Midbrain (tissue), 1 donor: ENCODE results near the gene STAG1.
"Not testable (repeated sequence)": the region's sequence is repeated elsewhere in the genome, so short reads cannot be mapped to it uniquely, and the experiment has no call there.

Experiments
- DNase-seq: peaks from one replicate; lab custom pipeline; 2025; lab: John Stamatoyannopoulos, UW

Gene STAG1

DNA sequence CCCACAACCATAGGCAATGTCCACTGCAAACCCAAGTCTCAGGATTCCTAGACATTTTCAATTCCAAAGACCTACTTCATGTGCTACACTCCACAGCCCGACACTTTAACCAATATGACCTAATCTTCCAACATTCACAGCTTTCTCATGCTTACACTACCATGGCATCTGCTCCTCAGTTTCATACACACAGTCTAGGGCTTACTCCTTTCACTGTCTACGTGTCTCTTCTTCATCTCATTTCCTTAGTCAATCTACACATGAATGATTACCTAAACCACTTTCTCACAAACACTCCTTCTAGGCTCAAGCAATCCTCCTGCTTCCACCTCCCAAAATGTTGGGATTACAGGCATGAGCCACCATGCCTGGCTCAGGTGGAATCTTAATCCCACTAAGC lies 106.3 kb downstream of the STAG1 start:
- DNase-seq, result no peak

GRCh38 chr3:136644212-136644611 lies 108.0 kb downstream of the STAG1 start:
- no peak for DNase-seq

DNA sequence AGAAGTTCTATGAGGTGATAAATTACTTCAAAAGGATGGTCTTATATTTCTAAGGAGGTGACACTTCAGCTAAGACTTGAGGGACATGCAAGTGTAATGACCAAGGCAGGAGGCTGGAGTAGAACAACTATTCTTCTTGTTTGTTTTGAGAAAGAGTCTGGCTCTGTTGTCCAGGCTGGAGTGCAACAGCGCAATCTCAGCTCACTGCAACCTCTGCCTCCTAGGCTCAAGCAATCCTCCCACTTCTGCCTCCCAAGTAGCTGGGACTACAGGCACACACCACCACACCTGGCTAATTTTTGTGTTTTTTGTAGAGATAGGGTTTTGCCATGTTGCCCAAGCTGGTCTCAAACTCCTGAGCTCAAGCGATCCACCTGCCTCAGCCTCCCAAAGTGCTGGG lies 108.8 kb downstream of the STAG1 start:
- not testable (repeated sequence) for DNase-seq

DNA sequence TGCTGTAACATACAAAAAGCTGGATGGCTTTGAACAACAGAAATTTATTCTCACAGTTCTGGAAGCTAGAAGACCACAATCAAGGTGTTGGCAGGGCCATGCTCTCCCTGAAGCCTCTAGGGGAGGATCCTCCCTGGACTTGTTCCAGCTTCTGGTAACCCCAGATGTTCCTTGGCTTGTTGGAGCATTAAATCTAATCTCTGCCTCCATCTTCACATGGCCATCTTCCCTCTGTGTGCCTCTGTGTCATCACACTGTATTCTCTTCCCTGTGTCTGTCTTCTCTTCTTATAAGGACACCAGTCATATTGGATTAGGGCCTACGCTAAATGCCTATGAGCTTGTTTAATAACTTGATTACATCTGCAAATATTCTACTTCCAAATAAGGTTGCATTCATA lies 109.5 kb downstream of the STAG1 start:
- DNase-seq, result no peak

DNA sequence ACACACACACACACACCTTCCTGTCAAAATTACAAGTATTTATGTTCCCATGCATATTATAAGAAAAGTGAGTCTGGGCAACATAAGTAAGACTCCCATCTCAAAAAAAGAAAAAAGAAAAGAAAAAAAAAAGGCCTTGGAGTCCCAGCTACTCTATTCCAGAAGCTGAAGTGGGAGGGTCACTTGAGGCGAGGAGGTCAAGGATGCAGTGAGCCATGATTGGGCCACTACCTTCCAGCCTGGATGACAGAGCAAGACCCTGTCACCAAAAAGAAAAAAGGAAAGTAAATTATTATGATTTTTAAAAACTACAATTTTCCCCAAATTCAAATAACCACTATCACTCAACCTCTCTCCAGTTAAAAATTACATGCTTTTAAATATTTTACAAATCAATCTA lies 113.1 kb downstream of the STAG1 start:
- no peak for DNase-seq

DNA sequence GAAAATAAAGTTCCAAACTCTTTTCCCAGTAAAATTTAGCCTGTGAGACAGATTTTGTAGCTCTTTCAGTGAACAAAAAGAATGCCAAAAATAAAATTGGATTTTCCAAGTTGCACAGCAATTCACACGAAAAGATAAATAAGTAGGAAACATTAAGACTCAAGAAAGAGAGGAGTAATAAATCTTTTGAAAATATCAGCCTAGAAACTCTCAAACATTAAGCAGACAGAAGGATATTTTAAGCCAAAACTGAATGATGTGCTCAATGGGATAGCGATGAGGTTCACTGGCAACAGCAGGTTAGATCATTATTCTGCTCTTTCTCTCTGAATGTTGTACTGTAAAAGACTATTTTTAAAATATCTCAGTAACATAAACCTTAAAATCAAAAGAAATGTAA lies 115.0 kb downstream of the STAG1 start:
- DNase-seq, result no peak

- no peak for DNase-seq
Observed at GRCh38 chr3:136634821-136635220, 117.4 kb downstream of the STAG1 start.

GRCh38 chr3:136632625-136633081 lies 119.5 kb downstream of the STAG1 start:
- DNase-seq, result no peak

DNA sequence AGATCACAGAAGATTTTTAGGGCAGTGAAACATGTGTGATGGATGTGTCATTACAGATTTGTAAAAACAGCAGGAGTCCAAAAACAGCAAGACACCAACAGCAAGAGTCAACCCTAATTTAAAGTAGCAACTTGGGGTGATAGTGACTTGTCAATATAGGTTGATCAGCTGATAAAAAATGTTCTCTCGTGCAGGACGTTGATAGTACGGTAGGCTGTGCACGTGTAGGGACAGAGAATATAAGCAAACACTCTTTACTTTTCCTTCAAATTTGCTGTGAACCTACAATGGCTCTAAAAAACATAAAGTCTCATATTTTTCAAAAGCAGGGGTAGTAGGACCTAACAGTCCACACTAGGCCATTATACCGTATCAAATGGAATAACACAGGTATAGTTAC lies 120.8 kb downstream of the STAG1 start:
- no peak for DNase-seq

GRCh38 chr3:136630915-136631314 lies 121.3 kb downstream of the STAG1 start:
- no peak for DNase-seq

- no peak for DNase-seq
Observed at GRCh38 chr3:136626493-136626892, 125.7 kb downstream of the STAG1 start.

GRCh38 chr3:136624894-136625815 lies 127.0 kb downstream of the STAG1 start:
- DNase-seq, result no peak

DNA sequence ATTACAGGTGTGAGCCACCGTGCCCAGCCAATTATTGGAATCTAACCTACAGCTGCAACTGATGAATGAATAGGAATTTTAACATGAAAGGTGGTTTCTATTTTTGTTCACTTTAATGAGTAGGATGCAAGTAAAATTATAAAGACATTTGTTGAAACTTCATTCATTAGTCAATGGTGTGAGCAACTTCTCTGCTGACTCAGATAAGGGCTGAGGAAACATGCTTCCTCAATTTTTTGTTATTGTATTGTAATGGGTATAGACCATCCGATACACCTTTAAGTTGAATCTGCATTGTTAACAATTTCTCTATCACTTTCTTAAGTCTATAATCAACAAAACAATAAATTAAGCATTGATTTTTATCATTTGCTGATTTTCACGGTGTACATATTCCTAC lies 127.8 kb downstream of the STAG1 start:
- DNase-seq, result no peak

DNA sequence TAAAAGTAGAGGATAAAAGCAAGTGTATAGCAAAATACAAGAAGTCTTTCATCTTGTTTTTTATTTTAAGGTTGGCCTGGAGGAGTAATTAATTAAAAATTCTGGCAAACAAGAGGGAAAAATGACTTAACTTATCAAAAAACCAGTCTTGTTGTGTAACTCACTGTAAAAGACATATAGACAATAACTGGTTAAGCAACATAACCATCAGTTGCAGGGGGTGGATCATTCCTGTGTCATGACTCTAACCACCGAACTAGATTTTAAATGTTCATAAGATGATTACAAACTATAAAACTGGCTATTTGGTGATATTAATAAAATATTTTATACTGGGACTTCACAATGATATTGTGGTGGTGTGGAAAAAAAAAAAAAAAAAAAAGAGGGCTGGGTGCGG lies 130.6 kb downstream of the STAG1 start:
- DNase-seq, result no peak

GRCh38 chr3:136620436-136620835 lies 131.7 kb downstream of the STAG1 start:
- no peak for DNase-seq

DNA sequence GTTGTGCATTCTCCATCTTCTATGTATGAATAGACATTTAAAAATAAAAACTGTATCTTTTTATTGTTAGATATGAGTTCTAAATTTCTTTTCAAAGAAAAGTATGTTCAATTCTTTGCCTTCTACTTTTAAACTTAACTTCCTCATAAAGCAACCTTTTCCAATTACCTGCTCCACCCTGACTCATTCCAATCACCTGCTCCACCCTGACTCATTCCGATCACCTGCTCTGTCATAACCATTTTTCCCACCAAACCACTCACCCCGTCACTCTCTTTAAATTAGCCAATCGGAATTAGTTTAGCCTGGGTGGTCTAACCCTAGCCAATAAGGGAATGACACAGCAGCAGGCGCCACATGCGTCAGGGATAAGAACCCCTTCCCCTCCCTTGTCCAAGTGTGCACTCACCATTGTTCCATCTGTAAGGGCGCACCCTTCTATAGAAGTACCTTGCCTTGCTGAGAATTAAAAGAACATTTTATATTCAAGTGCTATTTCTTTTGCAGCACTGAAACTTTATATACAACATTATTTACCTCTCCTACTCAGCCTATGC lies 134.1 kb downstream of the STAG1 start:
- not testable (repeated sequence) for DNase-seq

GRCh38 chr3:136617198-136617597 lies 135.0 kb downstream of the STAG1 start:
- DNase-seq, result no peak

DNA sequence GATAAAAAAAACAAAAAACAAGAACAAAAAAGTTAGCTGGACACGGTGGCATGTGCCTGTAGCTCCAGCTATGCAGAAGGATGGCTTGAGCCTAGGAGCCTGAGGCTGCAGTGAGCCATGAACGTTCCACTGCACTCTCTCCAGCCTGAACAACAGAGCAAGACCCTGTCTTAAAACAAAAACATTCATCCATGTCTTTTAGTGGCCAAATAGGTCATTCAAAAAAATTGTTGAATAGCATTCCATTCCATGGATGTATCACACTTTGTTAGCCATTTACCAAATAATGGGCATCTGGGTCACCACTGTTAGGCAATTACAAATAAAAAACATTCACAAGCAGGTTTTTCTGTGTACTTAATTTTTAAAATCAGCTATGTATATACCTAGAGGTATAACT lies 139.7 kb downstream of the STAG1 start:
- no peak for DNase-seq

DNA sequence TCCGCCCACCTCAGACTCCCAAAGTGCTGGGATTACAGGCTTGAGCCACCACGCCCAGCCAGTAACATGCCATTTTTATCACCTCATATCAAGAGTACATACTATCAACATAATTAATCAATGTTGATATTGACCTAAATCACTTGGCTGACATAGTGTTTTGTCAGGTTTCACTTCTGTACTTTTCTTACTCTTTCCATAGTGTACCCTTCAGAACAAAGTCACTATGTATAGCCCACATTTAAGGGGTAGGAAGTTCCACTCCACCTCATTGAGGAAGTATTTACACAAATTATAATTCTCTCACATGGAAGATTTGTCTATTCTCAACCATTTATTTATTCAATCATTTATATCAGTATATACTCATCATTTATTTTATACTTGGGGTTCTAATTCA lies 145.2 kb downstream of the STAG1 start:
- DNase-seq, result no peak

DNA sequence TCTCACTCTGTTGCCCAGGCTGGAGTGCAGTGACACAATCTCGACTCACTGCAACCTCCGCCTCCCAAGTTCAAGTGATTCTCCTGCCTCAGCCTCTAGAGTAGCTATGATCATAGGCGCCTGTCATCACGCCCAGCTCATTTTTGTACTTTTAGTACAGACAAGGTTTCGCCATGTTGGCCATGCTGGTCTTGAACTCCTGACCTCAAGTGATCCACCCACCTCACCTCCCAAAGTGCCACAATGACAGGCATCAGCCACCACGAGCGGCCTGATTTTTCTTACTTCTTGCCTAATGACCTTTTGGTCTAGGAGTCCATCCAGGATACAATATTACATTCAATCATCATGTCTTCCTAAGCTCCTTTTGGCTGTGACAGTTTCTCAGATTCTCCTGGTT lies 146.0 kb downstream of the STAG1 start:
- not testable (repeated sequence) for DNase-seq

- no peak for DNase-seq
Observed at GRCh38 chr3:136604961-136605360, 147.2 kb downstream of the STAG1 start.

DNA sequence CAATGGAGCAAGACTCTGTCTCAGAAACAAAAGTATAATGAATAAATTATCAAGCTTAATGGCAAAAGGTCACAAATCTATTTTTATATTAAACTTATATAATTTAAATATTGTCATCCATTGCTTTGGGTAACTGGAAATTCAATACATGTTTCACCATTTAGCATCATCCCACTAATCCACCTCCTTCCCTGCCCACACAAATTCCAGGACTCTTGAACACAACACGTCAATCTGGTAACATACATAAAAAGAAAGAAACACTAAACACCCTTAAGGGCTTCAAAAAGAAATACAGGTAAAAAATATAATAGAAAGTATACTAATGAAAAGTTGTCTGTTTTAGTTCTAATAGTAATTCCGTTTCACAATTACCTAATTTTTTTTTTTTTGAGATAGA lies 149.4 kb downstream of the STAG1 start:
- DNase-seq, result no peak

GRCh38 chr3:136595913-136596697 lies 156.1 kb downstream of the STAG1 start:
- DNase-seq, result no peak
